ENCODE results near the gene ACOT12.
"Not testable (repeated sequence)": the region's sequence is repeated elsewhere in the genome, so short reads cannot be mapped to it uniquely, and the experiment has no call there.

The ACOT12 gene

DNA sequence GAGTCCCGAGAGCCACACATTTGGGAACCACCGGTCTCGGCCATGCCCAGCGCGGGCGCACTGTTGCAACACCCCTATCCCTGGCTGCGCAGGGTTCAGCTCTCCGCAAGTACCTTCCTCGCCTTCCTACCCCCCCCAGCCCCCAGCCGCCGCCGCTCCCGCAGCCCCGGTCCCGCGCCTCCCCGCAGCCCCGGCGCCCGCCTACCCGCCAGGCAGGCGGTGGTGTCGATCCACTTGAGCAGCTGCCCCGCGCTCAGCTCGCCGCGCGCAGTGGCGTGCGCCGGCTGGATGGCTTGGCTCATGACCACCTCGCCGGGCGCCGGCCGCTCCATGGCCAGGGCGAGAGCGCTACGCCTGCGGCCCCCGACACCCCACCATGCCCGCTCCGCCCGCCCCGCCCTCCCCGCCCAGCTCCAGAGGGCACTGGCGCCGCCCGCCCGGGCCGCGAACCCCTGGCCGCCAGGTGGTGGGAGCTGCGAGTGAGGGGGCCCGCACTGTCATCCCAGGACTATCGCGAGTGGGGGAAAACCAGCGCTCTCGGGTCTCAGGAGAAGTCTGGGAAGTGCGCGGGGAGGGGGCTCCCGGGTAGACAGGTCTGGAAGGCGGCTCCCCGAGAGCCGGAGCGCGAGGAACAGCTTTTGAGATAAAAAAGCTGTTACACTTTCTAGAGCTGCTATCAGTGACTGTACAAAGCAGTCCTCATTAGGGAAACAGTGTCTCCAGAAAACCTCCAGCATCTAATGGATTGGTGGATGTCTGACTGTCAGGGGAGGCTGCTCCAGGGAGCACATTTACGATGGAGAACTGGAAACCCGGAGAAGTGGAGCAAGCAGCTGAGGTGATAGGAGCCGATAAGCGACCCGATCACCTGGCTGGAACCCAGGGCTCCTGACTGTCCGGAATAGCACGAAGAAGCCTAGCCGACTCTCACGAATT lies at the start of gene ACOT12:
Gene ACOT12, minus strand, starts transcription at position 352 of the 936 bp plus-strand sequence. Its CDS starts 20 bp downstream, at position 332.
- DNase-seq, result no peak

DNA sequence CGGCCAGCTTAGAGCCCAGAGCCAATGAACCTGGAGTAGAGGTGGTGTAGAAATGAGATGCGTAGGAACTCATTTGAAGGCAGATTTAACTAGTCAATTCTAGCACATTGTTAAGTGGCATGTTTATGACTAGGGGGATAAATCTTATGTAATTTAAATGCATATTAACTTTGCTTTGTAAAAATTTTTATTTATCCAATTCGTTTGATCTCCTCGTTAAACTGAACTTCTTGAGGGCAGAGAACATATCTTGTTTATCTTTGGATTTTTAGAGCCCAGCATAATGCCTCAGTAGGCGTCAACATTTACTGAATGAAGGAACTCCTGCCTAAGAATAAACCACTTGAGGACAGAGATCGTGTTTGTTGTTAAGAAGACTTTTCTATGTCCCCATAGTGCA lies 41.1 kb upstream of the ACOT12 start:
- DNase-seq, result no peak

DNA sequence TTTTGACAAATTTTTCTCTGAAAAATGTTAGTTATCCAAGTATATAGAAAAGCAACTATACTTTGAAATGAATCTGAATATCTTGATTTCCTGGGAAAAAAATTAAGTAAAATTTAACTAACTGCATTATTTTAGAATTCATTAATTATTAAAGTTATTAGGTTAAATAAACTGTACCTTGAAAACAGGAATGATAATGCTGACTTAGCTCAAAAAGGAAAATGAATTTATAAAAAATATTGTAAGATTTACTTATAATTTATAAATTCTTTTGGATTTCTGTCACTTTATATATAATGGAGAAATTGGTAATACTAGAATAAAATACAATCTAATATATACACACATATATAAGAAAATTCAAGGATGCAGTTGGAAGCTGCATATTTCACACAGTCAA lies 36.1 kb upstream of the ACOT12 start:
- no peak for DNase-seq

DNA sequence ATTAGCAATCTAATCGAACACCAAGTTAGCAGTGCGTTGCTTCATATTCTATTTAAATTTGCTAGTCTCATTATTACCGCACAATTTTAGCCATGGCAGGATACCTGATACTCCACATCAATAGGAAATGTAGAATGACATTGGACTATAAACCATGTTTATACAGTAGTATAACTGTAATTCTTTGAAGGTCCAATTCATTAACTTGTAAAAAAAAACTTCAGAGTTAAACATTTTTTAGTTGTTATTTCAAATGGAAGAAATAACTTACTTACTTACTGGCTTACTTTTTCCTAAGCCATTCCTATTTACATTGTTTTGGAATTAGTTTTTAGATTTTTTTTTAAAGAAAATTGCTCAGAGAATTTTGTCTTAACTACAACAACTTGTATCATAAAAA lies 35.4 kb upstream of the ACOT12 start:
- DNase-seq, result no peak

DNA sequence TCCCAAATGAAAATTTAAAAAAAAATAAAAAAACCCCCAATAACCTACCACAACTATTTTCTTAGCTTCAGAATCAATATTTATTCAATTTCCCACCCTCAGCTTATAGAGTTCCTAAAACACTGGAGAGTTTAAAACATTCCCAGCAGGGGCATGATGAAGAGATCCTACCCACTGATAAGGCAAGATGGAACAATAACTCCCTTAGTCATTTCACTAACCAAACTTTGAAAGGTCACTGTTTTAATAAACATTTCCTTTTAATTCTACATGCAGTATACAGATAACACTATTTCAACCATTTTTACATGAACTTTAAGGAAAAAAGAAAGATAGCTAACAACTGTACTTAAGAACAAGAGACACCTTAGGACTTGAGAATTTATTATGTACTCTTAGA lies 34.9 kb upstream of the ACOT12 start:
- DNase-seq, result no peak

DNA sequence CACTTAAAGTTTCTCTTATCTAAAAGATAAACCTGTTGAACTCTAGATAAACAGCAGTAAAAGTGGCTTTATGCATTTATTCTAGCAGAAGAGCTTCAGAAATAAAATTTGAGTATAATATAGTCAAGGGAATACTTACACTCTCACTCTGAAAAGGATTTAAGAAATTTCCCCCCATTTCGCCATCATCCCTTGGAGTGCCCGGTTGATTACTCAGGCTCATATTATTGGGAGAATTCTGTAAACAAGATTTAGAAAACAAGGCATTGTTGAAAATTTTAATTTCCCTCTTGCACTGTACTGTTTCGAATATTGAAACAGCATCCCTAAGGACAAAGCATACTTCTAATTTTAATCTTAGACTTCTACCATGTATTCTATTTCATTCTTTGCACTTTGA lies 34.5 kb upstream of the ACOT12 start:
- DNase-seq, result no peak

DNA sequence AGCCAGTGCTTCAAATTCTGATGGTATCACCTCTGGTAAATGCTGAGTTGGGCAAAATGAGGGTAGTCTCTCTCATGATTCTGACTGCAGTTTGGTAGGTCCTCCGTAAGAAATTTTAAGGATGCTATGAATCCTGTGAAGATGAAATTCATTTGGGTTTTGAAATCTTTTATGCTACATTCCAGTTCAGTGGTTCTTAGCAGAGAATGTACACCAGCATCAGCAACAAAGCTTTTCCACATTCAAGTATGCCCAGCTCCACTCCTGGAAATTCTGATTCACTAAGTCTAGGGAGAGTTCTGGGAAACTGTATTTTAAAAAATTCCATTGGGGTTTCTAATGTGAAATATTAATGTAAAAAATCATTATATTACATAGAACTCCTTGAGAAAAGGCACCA lies 33.6 kb upstream of the ACOT12 start:
- no peak for DNase-seq

DNA sequence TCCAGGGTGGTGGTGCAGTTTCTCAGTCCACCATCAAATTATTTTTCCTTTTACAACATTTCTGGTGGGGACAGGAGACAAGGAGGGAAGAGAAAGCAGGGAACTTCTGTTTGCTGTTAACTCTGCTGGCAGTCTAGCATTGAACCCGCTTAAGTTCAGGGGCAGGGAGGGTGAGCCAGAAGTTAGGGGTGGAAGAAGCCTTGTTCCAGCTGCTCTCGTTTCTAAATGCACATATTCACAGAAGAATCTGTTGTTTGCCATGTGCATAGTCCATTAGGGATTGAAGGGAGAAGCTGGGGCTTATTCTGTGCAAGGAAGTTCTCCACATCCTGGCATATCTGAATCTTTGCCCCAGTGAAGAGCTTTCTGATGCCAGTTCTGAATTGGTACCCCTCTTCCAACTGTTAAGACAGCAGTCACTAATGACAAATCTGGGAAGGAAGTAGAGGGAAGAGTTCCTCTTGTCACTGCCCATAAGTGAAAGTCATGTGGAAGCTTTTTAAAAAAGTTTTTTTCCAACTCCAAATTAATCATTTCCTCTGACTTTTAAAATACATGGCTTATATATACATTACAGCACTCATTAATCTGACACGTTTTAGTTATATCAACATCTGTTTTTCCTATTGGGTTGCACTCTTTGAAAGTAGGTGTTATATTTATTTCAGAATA lies 32.6 kb upstream of the ACOT12 start:
- no peak for DNase-seq

DNA sequence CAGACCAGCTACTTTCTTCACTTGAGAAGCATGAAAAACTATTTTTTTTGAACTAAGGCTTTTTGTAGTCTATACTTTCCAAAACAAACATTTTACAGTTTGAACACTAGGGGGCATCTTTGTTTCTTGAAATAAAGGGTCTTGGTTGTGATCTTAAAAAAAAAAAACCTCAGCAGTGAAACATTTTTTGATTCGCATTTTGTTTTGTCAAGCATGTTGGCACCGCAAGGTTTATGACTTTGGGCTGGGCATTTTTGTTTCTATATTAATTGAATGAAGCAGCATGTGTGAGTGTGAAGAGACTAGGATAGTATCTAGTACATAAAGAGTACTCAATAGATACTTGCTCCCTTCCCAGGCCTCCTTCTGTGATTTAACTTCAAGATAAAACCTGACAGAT lies 31.6 kb upstream of the ACOT12 start:
- no peak for DNase-seq

DNA sequence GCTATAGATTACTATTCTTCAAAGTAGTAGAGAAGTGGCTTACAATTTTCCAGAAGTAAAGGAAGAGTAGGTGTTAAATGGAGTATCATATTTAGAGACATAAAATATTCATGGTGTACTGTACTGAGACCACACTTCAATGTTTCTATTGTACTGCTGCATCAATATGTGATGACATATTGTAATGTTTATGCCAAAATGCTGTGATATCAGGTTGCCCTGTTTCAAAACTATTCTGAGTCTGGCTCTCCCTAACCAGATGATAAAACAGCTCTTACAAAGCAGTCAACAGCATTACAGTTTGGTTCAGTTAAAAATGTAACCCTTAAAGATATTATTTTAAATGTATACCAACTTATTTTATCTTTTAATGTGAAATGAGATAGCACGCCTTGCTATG lies 30.8 kb upstream of the ACOT12 start:
- DNase-seq, result no peak

DNA sequence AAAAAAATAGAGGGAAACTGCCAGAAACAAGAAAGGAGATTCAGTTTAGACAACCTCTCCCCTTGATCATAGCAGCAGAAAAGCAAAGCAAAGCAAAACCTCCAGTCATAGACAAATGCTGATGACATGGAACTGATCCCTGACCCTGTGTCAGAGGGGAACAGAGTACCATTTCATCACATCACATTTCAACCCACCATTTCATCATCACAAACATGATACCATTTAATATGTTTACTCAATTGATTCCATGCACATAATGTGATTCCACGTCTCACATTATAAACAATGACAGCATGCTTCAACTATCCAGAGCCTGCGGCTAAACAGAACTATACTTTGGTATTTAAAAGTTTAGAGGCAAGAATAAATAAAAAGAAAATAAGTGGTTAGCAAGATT lies 28.7 kb upstream of the ACOT12 start:
- DNase-seq, result no peak

DNA sequence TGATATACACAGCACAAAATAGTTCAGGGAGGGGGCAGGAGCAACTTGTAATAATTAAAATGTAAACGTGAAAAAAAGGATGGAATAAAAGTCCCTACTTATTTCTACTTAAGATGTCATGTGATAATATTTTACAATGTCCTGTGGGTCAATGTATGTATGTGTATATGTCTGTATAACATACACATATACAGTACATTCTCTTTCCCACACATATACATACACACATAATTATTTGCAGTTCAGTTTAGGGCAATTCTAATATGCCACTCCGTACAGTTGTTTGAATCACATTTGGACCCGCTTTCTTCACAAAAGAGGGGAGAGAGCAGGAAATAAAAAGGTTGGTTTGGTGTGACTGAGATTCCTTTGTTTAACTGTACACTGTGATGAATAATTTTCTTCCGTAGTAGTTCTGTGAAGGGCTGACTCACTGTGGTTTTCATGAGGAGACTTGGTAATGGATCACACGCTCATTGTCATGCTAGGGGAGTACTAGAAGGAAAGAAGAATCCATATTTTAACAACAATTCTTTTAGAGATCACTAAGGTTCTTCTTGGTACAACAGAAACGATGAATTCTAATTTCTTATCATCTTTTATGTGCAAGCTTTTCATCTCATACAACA lies 26.2 kb upstream of the ACOT12 start:
- no peak for DNase-seq

DNA sequence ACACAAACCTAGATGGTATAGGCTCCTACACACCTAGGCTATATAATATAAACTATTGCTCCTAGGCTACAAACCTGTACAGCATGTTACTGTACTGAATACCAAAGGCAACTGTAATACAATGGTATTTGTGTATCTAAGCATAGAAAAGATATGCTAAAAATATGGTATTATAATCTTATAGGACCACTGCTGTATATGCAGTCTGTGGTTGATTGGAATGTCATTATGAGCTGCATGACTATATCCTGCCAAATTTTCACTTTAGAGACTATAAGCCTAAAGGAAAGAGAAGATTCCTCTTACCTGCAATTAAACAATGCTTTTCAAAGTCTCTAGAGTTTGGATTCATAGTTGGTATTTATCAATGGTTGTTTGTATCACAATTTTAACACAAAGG lies 24.7 kb upstream of the ACOT12 start:
- no peak for DNase-seq

DNA sequence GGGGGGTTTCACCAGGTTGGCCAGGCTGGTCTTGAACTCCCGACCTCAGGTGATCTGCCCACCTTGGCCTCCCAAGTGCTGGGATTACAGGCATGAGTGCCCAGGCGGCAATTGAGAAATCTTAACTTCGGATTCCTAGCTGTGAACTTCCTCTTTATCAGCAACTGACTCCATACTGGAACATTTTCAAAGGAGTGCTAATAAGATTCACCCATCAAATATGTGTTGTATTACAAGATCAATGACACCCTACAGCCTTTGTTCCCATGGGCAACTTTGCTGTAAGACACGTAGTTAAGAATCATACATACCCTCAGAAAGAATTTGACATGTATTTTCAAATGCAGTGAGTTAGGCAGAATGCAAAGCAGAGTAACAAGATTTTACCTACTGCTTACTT lies 23.1 kb upstream of the ACOT12 start:
- DNase-seq, result no peak

DNA sequence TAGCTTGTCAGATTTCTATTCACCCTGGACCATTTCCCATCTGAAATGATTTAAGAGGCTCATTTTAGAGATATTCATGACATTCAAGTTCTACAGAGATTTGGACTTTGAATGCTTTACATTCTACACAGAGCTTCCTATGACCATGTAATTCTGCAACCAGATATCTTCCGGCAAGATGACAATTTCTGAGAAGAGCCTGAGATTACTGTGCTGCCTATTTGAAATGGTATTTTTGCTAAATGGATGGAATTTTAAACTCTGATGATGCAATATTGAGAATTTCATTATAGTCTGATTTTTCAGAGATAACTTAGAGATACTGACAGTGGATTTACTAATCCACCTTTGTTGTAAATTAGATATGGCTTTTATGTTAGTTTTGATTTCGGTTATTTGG lies 16.0 kb upstream of the ACOT12 start:
- no peak for DNase-seq

DNA sequence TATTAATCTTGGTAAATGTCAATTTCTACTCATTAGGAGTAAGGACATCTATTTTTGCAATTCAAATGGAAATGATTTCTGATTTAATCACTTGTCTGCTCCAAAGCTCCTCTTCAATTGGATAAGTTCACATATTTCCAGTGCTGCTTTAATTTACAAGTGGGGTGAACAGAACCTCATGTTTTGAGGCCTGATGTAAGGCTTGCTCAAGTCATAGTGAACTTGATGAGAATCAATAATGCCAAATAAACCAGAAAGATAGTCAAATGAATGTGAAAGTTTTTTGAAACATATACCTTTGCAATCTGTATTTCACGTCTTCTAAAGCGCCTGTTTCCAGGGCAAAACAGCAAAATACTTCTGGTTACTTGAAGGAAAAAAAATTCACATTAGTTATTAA lies 15.4 kb upstream of the ACOT12 start:
- DNase-seq, result no peak

DNA sequence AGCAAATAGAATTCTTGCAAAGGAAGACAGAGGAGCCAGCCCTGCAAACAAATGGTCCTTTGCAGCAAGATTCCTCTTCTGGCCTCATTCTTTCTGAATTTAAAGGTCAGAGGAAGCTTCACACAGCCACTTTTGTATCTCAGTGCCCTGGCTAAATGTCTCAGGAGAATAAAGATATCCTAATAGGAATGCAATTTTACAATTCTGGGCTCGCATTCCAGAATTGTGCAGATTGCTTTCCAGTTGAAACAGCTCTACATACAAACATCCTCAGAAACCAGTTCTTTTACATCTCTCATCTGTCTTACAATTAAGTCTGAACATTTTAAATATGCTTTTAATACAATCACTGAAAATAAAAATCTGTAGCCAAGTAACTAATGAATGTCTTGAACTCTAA lies 14.6 kb upstream of the ACOT12 start:
- no peak for DNase-seq

DNA sequence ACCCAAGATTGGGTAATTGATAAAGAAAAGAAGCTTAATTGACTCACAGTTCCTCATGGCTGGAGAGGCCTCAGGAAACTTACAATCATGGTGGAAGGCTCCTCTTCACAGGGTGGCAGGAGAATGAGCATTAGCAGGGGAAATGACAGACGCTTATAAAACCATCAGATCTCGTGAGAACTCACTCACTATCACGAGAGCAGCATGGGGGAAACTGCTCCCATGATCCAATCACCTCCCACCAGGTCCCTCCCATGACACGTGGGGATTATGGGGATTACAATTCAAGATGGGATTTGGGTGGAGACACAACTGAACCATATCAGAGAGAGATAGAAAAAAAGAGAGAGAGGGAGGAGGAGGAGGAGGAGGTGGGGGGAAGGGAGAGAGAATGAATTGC lies 13.9 kb upstream of the ACOT12 start:
- not testable (repeated sequence) for DNase-seq

DNA sequence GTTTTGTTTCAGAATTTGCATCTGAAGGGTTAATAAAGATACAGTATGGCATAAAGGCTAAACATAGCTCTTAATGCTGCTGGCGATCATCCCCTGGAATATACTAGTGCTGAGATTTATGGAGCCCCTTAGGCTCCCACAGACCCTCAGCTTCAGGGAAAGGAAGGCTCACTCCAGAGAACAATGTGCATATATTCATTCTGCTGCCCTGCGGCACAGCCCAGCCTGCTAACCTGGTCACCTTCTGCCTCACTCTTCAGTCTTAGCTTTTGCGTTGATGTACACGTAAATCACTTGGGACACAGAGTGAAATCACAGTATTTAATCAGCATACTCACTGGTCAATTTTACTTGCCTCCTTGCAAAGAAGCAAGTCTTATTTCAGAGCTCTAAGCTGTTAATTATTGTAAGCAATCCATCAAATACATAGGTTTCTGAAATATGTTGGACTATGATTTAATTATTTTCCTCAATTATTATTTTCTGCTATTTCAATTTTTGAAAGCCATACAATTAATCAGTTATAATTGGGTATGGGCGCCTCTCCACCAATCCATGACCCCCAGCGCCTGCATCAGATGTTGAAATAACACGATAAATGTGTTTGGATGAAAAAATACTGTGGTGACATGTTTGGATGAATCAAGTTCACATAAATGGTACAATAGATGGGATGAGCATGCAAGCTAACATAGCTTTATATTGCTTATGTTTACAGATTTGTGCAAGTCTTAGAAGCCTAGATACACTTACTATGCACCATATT lies 11.4 kb upstream of the ACOT12 start:
- DNase-seq, result no peak

DNA sequence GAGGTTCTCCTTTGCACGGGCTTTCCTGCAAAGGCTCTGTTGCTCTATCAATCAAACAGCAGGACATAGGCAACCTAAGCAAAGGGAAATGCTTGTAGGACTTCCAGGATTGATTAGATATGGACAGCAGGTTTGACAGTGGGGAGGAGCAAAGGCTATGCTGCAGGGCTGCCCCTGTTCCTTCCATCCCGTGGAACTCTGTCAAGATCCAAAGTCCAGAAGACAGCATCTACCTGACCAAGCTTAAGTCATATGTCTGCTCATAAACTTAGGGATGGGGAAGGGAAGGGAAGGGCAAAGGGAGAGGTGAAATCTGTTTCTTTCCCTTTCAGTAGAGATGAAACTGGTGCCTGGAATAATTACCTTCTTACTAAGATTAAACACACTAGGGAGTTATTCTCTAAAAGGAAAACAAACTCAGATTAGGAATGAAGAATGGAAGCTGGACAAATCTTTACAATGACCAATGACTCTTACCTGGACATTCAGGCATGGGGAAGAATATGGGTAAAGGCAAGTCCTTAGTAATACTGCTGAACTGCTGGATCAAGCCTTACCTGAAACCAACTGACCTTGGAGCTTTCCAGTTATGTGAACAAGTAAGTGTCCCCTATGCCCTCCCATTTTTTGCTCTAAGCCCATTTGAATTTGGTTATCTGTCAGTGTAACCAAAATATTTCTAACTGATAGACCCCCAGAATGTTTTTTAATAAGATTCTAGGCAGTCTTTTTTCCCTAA lies 8.4 kb upstream of the ACOT12 start:
- no peak for DNase-seq

DNA sequence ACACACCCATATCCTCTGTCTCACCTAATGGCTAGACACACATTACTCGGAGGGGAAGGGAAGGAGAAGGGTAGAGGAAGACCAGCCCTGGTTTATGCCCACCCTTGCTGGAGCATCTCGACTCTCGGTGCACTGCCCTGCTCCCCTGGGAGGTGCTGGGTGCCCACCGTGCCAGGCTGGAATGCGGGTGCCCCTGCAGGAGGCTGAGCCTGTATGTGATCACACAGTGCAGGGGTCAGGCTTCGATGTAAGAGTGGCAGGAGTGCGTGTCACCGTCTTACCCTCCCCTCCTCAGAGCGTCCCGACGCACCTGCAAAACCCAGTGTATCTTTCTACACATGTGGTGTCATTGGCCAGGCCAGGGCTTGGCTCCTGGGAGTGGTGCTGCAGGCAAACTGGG lies 7.3 kb upstream of the ACOT12 start:
- no peak for DNase-seq

DNA sequence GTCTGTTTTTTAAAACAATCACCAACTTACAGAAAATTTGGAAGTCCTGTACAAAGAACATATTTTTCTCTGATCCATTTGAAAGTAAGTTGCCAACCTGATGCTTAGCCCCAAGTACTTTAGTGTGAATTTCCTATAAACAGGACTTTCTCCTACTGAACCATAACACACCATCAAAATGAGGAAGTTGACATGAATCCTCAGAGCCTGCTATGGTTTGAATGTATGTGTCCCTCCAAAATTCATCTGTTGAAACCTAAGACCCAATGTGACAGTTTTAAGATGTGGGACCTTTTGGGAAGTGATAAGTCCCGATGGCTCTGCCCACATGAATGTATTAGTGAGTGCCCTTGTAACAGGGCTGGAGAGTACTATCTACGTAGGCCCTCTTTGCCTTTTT lies 6.4 kb upstream of the ACOT12 start:
- no peak for DNase-seq

DNA sequence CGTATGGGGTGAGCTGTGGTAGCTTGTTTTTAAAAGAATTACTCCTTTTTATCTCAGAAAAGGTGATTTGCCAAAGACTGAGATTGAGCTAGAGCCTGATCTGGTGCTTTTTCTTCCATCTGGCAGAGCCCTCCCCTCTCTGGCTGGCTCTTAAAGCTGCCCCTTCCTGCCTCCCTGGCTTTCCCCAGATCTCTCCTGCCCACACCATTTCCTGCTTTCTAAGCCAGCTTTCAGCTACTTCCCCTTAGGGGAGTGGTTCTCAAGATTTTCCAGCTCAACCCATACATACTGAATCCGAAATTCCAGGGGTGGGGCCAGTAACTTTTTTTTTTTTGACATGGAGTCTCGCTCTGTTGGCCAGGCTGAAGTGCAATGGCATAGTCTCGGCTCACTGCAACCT lies 4.8 kb upstream of the ACOT12 start:
- DNase-seq, result no peak
